GM18502 (cell line): ENCODE data around the gene SPEG.

ENCODE experiments used
- ATAC-seq: cut with Tn5 transposase; IDR thresholded peaks from one replicate; pipeline ENCODE4 v1.9.1; 2021; ENCODE audit warnings: mild to moderate bottlenecking; ENCODE audit not compliant: unreplicated experiment, poor library complexity

The SPEG gene

DNA sequence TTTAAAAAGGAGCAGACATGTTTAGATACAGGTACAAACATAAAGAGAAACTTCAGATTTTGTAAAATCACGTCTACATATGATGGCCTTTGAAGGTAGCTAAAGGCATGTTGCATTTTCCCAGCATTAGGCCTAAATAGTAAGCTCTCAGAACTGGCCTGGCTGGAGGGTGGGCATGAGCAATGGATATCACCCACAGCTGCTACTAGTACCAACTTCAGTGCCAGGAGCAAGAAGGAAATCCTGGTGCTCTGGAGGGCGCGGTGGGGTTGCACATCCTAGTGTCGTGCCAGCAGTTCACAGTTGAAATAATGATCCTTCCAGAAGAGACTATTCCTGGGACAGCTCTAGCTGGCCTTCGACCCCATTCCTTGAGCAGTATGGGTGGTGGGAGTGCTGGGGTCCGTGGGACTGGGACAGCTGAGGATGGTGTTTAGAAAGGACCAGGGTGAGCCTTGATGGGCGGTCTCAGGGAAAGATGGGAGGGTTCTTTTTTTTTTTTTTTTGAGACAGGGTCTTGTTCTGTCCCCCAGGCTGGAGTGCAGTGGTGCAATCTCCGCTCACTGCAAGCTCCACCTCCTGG, 11.6 kb upstream of the SPEG start:
- ATAC-seq: no peak

DNA sequence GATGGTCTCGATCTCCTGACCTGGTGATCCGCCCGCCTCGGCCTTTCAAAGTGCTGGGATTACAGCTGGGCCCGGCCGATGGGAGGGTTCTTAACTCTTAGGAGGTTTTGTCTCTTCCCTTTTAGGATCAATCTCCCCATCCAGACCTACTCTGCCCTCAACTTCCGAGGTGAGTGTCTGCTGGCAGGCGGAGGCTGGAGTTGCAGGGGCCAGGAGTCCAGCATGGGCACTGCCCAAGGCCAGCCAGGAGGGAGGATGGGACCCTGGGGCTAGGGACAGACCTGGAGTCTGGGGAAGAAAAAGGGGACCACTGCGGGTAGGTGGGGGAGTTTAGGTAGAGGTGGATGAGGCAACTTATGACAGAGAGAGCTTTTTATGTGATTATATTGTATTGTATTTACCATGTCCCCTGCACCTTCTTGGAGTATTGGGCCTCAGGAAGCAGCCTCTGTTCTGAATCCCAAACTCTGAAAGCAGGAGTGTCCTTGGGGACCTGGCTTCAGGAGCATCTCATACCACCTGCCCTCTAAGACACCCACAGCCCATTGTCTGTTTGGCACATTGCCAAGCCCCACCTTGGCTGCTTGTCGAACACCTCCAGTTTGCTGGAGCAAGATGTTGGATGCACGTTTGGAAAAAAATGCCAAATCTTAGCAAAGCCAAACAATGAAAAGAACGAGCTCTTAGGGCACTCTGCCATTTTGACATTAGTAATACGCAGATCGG, 10.8 kb upstream of the SPEG start:
- ATAC-seq: no peak

DNA sequence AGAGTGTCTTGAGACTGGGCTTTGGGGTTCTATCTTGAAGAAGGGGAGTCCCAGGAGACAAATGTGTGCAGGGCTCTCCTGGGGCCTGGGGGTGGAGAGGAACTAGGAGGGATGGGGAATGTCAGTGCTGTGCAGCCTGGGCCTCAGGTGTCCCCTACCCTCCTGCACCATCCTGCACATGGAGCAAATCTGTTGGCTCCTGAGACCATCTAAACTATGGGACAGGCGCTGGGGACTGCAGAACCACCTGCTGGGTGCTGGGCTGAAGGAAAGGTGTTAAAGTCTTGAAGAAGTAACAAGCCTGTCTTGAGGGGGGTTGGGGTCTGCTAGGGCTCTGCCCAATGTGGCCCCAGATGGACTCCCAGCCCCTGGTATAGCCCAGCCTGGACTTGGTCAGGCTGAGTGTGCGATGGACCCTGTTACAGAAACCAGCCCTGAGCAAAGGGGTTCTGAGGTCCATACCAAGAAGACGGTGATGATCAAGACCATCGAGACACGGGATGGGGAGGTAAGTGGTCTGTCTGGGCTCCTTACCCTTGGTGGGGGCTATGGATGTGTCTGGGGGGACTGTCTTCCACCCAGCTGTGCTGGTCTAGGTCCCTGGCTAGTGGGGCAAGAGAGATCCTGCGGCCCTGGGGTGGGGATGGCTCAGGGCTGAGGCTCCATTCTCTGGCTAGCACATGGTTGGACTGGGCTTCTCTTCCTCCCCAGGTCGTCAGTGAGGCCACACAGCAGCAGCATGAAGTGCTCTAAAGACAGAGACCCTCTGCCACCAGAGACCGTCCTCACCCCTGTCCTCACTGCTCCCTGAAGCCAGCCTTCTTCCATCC, 9.2 kb upstream of the SPEG start:
- no peak for ATAC-seq

DNA sequence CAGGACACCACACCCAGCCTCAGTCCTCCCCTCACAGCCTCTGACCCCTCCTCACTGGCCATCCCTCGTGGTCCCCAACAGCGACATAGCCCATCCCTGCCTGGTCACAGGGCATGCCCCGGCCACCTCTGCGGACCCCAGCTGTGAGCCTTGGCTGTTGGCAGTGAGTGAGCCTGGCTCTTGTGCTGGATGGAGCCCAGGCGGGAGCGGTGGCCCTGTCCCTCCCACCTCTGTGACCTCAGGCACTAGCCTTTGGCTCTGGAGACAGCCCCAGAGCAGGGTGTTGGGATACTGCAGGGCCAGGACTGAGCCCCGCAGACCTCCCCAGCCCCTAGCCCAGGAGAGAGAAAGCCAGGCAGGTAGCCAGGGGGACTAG, 8.6 kb upstream of the SPEG start:
- no peak for ATAC-seq

DNA sequence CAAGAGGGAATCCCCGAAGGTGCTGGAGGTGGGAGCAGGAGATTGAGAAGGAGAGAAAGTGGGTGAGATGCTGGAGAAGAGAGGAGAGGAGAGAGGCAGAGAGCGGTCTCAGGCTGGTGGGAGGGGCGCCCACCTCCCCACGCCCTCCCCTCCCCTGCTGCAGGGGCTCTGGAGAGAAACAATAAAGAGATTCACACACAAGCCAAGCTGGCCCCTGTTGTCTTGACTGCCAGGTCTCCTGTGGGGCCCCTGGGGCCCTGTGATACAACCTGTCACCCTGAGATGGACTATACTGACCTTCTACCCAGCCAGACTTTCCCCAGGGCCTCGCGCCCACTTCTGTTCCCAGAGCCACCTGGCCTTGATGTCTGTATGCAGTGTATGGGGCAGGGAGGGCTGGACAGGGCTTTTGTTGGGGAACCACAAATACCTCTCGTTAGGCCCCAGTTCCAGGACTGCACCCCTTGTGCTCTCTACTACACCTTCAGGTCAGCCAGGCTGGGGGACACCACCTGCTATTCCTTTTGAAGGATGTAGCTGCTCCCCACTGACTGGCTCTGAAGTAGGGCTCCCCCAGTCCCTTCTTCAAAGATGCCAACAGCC, 8.0 kb upstream of the SPEG start:
- no peak for ATAC-seq

DNA sequence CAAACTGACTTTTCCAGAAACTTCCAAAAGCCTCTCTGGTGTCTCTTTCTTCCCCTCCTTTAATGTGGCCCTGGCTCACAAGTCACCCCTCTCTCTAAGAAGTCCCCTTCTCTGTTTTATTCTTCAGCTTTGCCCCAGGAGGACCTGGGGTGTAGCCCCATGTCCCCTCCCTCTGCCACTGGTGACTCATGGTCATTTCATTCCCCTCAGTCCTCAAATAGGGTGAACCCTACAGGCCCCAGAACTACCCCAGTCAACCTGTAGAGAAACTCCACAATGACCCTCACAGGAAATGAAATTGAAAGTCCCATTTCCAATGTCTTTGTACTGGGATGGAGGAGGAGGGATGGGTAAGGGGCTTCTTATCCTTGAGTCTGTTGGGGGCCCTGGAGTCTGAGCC, 6.2 kb upstream of the SPEG start:
- no peak for ATAC-seq

DNA sequence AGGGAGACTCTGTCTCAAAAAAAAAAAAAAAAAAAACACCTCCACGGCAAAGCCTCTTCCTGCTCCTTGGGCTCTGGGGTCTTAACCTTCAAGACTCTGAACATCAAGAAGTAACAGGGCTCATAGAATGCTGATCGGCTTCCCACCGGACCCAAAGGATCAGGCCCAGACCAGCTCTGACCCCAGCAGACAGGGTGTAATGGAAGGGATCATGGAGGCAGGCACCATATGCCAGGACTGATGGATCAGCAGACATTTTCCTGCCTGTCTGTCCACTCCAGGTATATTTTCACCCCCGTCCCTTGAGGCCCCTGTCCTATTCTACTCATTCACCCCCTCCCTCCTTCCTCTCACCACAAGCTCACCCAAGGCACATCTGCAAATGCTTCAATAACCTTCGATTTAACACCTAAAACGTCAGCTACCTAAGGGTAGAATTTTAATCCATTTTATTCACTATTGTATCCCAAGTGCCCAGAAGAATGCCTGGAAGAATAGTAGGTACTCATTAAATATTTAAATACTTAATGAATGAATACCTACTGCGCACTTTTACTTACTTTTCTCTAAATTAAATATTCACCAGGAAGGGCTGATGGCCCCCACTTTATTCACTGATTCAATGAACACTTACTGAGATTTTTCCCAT, 4.6 kb upstream of the SPEG start:
- no peak for ATAC-seq

DNA sequence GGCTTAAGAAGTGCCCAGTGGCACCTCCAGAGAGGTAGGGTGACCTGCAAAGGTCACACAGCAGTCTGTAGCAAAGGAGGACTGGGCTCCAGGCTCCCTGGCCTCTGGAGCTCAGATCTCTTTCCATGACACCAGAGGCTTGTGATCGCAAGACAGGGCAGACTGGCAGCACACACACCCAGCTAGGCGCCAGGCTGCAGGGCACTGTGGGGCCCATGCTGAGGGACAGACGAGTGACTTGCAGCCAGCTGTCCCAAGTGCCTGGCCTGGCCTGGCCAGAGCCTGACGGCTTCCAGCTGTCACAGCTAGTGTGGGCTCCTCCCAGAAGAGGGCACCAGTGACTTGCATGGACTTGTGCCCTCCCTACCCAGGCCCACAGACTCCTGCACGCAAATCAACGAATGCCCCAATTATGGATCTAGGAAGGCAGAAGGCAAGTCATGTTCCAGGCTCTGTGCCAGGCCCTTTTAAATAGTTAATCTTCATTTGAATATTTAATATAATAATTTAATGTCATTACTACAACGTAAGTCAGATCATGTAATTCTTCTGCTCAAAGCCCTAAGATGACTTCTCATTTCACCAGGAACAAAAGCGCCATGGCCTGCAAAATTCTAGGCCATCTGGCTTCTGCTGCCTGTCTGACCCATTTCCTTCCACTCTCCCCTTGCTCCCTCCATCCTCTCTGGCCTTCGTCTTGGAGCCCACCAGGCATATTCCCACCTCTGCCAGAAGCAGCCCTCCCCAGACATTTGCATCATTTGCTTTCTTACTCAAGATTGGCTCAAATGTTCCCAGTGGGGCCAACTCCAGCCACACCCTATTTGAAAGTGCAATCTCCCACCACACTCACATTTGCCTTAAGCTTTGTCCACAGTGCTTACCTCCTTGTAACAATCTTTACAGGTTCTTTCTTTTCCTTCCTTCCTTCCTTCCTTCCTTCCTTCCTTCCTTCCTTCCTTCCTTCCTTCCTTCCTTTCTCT, 3.7 kb upstream of the SPEG start:
- no peak for ATAC-seq

DNA sequence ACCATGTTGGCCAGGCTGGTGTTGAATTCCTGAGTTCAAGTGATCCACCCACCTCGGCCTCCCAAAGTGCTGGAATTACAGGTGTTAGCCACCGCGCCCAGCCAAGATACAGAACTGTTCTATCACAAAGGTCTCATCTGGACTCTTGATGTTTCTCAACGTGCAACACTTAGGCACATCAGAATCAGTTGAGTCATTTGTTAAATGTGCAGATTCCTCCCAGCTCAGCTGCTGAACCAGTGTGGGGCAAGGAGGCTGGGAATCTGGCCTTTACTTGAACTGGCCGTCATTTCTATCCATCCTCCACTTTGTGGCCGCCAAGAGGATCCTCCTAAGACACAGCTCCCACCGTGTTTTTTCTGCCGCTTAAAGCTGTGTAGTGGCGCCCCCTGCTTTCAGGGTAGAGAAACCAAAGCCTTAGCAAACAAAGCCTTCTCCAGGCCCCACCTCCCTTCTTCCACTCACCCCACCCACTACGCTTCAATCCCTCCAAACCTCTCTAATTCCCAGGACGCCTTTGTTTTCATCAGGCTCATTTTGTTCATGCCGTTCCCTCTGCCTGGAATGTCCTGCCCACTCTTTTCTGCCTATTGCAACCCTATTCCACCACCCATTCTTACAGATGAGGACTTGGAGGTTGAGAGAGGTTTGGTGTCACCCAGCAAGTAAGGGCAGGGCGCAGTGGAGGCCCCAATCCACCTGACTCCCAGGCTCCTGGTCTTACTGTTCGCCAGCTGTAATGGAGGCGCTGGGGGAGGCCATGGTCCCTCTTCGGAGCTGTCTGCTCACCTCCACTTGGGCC, 776 bp upstream of the SPEG start:
- ATAC-seq: no peak

DNA sequence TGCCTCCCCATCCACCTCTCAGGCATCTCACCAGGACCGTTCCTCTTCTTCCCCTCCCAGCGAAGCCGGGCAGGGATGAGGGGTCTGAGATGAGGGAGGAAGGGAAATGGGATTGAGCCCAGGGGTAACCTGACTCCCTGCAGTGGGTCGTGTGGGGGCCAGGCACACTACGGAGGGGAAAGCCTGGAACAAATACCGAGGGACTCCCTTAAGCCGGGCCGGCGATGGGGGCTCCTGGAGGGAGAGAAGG, 250 bp upstream of the SPEG start:
- ATAC-seq: no peak

DNA sequence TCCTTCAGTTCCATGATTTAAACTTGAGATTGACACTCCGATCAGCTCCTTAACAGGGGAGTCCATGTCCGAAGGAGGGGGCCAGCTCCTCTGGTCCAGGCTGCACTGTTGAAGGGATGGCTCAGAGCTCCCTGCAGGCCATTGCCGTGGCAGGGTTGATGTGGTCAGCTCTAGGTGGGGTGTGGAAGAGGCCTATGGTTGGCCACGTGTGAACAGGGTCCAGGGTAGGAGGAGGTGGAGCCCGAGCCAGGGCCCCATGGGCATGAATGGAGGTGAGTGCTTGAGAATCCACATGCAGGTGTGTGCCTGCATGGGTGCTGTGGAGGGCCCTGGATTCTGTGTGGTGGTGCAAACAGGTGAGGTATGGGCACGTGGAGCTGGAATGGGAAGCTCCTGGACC, 1.1 kb downstream of the SPEG start:
- ATAC-seq: no peak

DNA sequence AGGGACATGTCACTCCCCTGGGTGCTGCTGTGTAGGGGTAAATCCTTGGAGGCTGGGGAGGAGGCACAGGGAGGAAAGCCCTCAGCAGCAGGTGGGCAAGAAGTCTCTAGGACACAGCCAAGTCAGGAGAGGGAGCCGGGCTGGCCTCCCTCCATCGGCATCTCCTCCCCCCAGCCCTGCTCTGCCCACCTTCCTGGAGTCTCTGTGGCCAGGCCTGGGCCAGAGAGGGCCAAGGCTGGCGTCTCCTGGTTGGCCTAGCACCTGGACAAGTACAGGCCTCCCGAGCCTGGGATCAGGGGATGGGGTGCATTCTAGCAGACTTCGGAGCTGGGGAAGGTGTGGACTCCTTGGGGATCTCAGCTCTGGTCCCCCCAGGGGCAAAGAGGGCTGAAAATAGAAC, 1.8 kb downstream of the SPEG start:
- ATAC-seq: no peak

DNA sequence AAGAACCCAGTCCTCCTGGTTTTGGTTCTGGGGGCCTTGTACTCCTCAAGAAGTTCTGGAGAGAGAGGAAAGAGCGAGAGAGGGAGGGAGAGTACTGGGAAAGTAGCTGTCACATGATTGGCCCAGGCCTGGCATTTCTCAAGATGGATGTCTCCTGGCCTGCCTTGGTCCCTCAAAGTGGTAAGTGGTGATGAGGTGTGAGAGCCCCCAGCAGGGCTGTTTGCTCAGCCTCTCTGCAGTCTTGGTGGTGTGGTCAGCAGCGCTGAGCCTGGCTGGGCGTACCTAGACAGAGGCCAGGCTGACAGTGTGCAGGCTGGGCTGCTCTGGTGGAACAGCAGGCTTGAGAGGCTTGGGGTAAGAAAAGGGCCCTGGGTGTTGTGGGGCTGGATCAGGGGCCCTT, 2.5 kb downstream of the SPEG start:
- no peak for ATAC-seq

DNA sequence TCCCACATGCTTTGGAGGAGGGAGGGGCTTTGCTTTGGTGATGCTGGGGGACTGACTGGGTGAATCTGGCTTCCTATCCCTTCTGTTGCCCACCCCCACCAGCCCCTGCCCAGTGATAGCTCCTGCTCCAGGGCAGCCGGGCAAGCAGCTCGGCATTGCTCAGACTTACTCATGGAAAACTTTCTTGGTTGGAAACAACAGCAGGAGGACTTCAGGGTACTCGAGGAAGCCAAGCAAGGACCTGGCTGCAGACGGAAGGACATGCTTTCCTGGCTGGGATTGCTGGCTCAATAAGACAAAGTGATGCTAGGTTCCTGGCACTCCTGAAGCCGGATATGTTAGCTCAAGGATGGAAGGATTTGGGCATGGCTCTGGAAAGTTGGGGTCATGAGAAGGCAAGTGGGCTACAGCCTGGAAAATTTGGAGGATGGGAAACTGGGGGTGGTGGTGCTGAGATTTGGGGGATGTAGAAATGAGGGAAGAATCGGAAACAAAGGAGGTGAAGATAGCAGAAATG, 3.1 kb downstream of the SPEG start:
- ATAC-seq: no peak

DNA sequence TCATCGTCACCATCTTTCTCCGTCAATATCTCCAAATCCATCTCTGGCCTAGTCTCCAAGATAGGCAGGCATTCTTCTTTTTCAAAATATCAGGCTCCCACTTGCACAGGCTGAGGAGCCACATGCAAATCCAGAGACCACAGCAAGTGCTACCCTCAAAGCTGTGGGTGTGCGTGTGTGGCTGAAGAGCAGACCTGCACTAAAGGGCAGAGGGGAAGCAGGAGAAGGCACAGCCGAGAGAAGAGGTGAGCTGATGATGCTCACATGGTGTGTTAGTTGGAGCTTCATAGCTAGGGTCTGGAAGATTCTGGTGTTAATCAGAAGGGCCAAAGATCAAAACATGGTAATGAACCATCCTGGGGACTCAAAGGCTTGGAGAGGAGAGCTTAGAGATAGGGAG, 3.8 kb downstream of the SPEG start:
- no peak for ATAC-seq

DNA sequence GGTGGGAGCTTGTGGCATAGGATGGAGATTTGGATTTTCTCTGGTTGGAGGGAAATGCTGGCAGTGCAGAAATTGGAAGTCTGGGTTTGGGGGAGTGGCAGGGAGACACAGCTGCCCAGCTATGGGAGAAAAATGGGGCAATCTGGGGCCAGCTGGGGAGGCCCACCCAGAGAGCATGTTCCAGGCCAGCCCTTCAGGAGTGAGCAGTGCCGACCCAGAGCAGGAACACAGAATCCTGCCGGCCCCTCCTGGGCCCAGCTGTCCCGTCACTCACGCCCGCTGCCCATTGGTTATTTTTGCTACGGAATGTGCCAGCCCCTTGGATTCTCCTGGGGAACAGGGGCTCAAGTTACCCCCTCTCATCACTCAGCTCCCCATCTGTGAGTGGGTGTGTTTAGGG, 4.9 kb downstream of the SPEG start:
- no peak for ATAC-seq

DNA sequence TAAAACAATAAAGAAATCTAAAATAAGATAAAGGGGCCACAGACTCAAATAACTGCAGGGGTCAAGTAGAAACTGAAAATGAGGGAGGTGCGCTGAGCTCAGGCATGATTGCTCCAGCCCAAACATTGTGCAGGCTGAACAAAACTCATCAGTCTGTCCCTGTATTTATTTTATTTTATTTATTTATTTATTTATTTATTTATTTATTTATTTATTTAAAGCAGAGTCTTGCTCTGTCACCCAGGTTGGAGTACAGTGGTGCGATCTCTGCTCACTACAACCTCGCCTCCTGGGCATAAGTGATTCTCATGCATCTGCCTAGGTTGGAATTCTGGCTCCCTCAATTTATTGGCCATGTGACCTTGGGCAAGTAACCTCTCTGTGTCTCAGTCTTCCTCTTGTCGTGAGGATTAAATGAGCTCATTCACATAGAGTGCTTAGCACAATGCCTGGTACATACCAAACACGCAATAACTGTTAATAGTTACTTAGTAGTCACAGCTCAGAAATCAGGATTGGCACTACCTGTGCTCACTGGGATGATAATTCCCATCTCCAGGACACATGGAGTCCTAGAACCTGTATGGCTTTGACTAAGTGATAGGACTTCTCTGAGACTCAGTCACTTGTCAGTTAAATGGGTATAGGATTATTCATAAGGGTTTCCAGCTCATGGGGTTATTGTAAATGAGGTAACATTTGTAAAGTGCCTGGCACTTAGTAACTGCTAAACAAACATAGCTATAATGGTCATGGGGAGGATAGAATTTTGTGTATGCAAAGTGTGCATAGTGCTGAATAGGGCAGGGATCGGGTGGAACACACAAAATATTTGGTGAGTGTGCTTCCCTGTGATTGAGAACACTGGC, 6.0 kb downstream of the SPEG start:
- no peak for ATAC-seq
